Embryonic facial prominence (tissue), 1 donor: ENCODE results near the gene KRT81.
A peak's percentile ranks its signal among the peaks of the same experiment; 100 is the strongest.

ENCODE experiments used
- DNase-seq: peaks from one replicate; pipeline ENCODE4 v3.0.0-alpha.2; 2016; ENCODE audit errors: extremely low spot score

KRT81 gene

DNA sequence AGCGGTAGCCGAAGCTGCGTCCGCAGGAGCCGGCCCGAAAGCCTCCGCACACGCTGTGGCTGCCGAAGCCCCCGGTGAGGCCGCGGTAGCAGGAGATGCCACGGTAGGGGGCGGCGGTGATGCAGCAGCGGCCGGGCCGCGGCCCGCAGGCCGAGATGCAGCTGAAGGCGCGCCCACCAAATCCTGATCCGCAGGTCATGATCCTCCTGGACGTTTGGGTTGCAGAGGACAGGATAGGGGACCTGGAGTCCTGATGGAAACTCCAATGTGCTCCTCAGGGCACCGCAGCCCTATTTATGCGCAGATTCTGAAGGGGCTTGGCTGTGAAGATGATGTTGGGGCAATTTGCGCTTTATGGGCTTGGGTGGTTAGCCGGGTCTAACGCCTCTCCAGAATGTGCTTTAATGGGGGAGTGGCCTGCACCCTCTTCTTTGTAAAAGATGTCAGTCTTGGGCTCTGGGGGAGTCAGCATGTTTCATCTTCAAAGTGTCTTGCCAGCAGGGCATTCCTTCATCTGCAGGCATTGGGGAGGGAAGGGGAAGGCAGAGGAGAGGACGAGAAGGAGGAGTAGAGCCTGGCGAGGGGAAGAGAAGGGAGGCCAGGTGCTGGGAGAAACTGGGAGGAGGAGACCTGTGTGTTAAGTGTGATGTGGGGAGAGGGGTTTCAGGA is at the start of gene KRT81:
Gene KRT81, minus strand, starts transcription at position 268 of the 669 bp plus-strand sequence. Its CDS starts 69 bp downstream, at position 199.
- DNase-seq, result no peak

DNA sequence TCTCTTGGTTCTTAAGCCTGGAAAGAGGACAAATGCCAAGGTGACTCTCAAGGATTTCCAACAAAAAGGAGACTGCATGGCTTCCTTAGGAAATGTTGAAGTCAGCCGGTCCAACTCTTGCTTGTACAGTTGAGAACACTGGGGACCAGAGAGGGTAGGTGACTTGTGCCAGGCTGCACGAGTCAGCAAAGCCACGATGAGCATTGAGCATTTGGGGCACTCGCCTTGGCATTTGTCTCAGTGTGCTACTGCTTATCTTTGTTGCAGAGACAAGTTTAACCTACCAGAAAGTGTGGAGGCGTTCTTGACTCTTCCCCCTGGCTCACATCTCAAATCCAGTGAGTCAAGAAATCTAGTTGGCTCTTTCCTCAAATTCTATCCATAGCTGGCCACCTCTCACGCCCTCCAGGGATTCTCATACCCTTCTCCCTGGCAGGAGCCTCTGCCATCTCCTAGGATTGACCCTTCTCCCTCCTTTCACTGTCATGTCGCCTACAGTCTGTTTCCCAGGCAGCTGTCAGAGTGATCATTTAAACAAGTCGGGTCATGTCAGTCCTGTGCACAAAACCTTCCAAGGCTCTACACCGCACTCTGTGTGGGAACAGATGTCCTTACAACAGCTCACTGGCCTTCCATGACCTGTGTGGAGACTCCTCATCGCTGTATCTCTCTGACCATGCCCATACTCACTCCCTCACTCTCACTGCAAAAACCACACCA is 47.1 kb upstream of the KRT81 start:
- no peak for DNase-seq

DNA sequence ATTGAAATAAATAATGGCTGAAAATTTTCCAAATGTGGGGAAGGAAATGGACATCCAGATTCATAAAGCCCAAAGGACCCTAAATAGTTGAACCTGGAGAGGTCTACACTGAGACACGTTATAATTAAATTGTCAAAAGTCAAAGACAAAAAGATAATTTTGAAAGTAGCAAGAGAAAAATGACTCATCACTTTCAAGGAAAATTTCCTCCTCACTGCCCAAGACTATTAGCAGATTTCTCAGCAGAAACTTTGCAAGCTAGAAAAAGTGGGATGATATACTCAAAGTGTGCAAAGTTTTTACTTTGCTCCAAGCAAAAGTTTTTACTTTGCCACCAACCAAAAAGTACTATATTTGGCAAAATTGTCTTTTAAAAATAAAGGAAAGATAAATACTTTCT is 45.7 kb upstream of the KRT81 start:
- no peak for DNase-seq

DNA sequence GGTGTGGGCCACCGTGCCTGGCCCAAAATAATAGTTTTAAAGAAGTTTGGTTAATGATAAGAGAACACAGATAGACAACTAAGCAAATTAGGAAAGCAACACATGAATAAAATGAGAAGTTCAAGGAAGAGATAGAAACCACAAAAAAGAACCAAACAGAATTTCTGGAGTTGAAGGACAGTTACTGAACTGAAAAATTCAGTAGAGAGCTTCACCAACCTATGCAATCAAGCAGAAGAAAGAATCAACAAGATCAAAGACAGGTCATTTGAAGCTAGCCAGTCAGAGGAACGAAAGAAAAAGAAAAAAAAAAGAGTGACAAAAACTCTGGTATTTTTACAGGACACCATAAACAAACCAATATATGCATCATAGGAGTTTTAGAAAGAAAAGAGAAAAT is 45.3 kb upstream of the KRT81 start:
- no peak for DNase-seq

DNA sequence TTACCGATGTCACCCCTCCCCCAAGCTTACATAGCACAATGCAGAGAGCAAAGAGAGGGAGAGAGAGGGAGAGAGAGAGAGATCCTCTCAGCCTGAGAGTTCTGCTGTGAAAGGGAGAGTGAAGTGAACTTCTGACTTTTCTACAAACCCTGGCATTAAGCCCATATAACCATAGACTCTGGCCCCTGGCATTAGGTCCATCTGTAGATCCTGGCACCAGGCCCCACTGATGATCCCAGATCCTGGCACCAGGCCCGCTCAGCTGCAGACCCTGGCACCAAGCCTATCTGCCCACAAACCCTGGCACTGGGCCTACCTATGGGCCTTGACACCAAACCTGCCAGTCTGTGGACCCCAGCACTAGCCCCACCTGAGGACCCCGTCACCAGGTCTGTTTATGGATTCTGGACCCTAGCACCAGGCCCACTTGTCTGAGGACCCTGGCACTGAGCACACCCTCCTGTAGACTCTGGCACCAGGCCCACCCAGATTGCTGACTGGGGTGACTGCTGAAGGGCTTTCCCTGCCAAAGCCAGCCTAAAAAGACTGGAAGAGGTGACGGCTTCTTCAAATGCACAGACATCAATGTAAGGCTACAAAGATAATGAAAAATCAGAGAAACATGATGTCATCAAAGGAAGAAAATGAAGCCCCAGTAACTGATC is 44.4 kb upstream of the KRT81 start:
- no peak for DNase-seq

DNA sequence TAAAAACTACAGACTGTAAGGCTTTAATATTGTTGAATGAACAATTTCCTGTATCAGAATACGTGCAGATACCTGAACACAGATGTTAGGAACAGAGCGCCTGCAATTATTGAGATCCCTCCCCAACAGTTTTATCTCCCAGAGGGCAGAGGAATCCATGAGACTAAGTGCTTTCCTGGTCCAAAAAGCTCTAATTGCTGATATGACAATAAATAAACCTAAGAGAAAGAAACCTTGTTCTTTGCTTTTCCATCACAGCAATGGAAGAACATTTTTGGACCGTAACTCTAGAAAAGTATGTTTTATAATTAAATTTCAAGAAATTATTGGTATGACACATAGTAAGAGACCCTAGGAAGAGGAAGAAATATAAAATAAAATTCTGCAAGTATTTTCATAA is 42.9 kb upstream of the KRT81 start:
- no peak for DNase-seq

DNA sequence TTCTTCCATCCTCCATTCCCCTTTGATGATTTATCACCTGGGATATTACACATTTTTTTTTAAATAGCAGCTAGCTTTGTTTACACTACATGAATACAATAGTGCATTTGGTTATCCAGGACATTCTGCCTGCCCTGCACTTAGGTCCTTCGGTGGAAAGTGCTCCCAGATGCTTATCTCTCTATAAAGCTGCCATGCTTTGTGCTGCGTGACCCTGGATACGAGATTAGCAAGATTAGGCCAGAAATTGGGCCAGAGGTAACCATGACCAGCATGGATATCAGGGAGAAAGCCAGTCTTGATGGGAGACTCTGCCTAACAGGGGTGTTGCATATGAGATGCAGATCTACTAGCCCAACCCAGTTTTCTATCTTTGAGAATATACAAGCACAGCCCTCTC is 42.0 kb upstream of the KRT81 start:
- no peak for DNase-seq

DNA sequence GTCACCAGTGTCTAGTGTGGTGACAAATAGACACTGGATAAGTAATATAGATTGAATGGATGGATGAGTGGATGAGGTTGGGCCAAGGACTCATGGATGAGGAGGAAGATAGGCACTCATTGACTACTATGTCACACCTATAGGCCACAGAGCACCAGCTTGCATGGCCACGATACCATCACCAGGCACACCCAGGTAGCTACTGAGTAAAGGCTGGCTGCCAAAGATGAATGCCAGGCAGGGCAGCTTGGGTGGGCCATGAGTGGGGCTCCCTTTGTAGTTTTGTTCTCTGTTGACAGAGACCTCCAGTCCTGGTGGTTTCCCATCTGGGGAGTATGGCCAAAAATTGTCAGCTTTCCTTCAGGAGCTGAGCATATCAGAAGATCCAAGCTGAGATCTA is 41.0 kb upstream of the KRT81 start:
- DNase-seq, result no peak

DNA sequence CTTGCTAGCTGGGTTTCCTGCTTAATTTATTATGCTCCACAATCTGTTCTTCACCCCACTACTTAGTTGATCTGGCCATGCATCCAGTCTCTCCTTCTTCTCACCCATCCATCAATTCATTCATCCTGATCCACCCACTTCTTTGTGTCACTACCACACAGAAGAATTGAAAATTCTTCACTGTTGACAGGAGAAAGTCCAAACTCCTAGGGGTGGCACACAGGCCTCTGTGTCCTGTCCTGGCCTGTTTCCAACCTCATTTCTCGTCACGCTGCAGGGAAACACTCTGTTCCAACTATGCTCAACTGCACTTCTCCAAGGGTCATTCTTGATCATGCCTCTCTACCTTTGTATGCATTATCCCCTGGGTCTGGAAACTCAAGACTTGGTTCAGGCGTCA is 40.5 kb upstream of the KRT81 start:
- no peak for DNase-seq

DNA sequence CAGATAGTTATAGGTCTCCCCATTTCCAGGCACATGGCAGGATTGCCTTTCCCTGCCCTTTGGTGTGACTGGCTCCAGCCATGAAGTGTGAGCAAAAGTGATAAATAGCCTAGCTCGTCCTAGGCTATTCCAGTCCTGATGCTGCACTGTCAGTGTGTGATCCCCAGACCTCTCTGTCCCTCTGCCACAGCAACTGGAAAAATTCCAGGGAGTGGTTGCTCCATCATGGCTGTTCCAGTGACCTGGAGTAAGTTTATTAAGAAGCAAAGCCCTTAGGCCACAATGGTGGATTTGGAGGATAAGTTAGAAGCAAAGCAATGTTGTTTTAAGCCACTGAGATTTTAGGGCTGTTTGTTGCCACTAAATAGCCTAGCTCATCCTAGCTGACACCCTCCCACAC is 39.7 kb upstream of the KRT81 start:
- no peak for DNase-seq

DNA sequence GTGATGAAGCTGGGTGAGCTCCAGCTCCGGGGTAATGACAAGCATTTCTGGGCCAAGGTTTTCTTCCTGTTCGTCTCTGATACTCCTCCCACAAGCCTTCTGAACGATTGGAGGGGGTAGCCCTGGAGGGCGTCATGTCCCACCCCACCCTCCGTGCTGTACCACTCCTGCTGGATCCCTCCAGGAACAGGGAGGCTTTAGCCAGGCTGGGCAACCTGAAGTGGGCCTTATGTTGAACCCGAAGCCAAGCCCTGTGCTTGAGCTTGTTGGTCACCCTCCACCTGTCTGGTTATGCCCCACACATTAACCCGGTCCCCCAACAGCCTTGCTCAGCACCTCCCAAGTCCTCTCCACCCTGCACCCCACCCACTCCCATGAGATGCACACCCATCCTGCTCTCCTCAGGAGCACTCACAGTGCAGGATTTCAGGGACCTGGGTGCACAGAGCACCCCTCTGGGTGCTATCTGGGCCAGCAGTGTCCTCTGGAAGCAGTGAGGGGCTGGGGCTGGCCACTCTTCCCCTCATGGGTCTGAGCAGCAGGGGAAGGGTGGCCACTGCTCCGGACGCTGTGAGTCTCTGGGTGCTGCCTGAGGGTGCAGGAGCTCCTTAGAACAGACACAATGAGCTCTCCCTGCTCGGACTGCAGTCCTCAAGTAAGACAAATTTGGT is 36.6 kb upstream of the KRT81 start:
- no peak for DNase-seq

DNA sequence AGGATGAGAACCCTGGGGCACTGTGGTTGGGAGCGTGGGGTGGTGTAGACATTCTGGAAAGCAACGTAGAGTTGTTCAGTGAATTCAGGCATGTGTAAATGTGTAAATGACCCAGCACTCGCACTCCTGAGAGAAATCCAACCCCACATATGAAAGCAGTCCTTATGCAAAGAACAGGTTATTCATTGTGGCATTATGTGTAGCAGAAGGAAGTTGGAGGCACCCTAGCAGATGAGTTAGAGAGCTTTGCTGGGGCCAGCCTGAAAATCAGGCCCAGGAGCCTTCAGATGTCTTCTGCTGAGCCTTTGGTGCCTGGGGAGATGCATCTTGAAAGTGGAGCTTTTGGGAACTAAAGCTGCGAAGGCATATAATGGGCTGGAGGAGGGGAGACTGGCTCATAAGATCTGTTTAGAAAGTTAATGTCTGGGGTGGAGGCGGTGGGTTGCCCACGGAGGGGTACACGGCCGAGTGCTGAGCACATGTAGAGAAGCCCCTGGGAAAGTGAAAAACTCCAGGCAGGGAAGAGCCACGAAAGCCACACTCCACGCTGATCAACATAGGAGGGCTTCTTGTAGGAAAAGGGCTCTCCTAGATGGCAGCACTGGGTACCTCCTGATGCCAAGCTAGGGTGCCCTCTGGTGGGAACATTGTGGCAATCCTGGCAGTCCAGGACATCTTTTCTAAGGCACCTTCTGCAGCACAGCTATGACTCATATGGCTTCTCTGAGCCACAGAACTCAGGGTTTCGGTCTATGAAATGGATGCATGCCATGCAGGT is 35.9 kb upstream of the KRT81 start:
- peak; percentile 36 for DNase-seq

DNA sequence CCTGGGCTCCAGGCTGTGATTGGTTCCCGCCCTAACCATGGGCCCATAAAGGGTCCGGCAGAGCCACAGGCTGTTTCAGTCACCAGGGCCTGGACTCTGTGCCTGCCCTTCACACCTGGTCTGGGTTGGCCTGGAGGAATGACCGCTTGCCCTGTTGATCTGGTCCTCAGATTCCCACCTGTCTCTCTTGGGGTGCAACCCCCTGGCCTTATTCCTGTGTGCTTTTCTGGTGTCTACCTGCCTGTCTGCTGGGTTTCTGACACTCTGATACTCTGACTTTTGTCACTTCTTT is 32.8 kb upstream of the KRT81 start:
- DNase-seq, result no peak

DNA sequence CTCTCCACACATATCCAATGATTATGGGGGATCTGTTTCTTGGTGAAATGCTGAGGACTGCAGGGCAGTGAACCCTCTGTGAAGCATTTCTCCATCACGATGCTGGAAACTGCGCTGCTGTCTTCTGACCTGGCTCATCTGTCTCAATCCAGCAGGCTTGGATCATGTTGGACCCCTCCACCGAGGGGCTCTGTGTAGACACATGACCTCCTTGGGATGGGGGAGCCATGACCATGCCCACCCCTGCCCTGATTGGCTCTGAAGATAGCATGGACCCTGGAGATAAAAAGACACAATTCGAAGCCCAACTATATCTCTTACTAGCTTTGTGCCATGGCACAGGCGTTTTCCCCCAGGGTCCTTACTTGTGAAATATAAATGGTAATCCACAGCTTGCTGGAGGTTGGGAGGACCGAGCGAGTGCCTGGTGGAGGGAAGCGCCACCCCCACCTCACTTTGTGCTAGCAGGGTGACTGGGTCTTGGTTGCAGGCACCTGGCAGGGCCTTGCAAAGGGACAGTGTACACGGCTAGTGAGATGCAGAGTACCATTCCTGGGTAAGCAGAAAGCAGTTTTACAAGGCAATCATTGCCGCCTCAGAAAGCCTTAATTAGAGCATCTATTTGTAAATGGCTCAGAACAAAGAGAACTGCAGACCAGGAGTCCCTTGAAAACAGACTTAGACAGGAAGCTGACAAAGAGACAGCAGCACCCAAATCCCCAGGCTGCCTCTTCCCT is 32.2 kb upstream of the KRT81 start:
- DNase-seq, result no peak

DNA sequence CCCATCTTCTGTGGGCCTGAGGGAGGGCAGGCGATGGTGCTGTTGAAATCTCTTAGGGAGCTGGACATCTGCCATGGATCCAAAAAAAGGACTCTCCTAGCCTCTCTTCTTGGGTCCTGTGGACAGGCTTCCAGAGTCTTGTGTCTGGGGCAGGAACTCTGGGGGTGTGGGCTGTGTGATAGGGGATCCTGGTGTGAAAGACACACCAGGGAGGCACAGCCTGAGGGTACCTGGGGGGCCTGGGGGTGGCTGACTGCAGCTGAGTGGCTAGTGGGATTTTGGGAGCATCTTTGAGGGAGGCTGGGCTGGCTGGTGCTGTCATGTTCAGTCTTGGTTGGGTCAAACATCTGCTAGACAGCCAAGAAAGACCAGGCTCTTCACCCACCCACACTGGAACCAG is 31.7 kb upstream of the KRT81 start:
- no peak for DNase-seq

DNA sequence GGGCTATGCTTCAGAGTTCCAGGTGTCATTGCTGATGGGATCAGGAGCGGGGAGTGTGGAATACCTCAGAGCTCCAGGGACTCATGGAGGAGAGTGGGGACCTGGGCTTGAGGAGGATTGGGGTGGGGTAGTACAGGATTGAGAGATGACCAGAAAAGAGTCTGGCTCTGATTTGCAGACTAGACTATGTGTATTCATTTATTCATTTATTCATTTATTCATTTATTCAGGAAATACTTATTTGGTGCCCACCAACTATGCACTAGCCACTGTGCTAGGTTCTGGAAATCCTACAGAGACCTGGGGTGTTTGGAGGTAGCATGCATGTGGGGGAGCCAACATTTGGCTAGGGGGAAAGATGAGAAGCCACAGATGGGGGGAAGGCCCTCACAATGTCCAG is 30.7 kb upstream of the KRT81 start:
- no peak for DNase-seq

DNA sequence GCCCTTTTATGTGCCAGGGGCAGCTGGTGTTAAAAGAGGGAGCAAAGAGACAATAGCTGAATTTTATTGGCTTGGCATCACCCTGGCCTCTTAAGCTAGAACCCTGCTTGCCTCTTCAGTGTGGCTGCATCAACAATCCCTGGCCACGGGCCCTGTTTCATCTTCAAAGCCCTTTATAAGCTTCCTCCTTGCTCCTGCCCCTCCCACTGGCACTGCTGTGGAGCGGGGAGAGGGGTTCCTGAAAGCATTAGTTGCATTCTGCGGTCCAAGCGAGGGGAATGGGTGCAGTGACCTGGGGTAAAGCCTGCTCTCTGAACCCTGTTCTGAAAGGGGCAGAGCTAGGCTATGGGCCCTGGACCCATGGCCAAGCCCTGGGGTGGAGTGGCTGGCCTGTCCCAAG is 30.1 kb upstream of the KRT81 start:
- no peak for DNase-seq

DNA sequence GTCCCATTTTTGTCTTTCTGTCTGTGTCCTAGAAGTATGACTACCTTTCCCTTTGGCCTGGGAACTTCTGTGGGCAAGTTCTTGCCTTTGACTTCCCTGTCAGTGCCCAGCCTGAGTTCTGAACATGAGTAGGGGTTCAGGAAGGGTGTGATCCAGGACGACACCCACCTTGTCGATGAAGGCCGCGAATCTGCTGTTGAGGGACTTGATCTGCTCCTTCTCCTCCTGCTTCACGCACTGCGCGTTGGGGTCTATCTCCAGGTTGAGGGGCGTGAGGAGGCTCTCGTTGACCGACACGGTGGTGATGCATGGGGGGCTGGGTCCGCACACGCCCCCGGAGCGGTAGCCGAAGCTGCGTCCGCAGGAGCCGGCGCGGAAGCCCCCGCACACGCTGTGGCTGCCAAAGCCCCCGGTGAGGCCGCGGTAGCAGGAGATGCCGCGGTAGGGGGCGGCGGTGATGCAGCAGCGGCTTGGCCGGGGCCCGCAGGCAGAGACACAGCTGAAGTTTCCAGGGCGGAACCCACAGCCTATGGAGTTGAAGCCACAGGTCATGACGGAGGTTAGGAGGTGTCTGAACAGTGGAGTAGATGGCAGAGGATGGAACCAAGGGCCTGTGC is 29.6 kb upstream of the KRT81 start, which contains the start of gene KRT83:
Gene KRT83, minus strand, starts transcription at position 615 of the 617 bp plus-strand sequence. Its CDS starts 63 bp downstream, at position 552.
- DNase-seq, result no peak

DNA sequence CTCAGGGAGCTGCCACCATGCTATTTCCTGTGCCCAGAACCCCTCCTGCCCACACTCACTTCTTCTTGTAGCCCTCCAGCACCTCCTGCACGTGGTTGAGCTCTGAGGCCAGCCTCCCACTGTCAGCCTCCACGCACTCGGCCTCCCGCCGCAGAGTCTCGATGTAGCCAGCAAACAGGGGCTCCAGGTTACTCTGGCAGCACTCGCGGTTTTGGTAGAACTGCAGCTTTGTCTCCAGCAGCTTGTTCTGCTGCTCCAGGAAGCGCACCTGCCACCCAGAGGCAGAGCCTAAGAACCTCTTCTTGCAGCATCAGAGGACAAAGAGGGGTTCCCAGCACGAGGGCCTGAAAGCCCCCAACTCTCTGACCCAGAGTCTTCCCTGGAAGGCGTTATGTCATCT is 27.8 kb upstream of the KRT81 start:
- no peak for DNase-seq

DNA sequence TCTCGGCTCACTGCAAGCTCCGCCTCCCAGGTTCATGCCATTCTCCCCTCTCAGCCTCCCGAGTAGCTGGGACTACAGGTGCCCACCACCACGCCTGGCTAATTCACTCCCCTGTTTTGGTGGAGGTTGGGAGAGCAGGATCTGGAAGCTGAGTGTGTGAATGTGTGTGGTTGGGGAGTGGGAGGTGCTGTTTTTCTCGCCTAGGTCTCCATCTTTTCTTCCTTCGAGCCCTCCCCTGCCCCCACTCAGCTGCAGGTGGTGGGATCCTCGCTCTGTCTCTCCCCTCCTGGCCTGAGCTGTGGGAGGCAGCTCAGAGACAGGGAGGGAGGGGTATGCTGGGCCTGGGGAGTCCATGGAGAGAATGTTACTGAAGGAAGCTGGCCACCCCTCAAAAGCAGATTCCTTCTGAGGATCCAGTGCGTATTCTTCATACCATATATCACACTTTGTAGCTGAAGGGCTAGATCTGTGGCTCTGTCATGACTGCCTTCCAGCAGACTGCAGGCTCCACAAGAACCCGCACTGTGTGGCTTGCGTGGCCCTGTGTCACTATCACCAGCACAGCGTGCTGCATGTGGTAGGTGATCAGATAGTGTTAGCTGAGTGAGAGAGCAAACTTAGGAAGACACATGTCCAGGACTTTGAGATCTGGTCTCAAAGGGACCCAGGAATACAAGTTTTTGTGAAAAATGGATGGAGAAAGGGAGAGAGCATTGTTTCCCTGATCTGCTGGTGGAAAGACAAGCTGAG is 27.1 kb upstream of the KRT81 start:
- no peak for DNase-seq
